ENCODE data around the gene GPS2. TPM values are rescaled to one million over a fixed set of nuclear protein-coding genes. Genes with fewer than 3 reads are reported as not detected.

Gene GPS2
- total RNA-seq, 1 donor = 48.1 TPM

DNA sequence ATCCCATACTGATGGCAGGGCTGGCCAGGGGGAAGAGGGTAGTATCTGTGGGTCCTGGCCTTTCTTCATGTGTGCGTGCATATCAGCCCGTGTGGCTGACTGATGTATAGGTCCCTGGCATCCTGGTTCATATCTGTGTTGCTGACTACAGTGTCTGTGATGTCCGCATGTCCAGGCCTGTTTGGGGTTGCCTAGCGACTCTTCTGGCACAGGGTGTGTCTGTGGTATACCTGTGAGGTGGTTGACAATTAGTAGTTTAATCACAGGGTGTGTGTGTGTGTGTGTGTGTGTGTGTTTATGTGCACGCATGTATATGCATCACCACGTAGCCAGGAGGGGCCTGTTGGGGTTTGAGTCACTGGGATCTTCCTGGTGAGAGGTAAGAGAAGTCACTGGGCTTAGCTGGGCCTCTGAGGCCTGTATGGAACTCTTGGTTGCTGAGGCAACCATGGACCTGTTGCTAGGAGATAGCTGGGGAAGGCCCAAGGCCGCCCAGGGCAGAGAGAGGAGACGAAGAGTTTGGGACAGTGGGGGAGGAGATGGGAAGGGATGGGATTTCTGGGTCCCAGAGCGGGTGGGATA, 39.2 kb upstream of the GPS2 start:
- peaks cover 39% of the 10 kb centered on the region for H3K79me2 ChIP-seq (ENCODE audit: insufficient read depth, low read length)
- H3K36me3 ChIP-seq (ENCODE audit: insufficient read depth, low read length) = no peaks in the 10 kb centered on the region
- H3K27ac ChIP-seq (ENCODE audit: low read depth, low read length) = peak overlapping the region; percentile 46
- H3K4me1 ChIP-seq (ENCODE audit: insufficient read depth, low read length) = peaks cover 35% of the 10 kb centered on the region
- H2AFZ ChIP-seq (ENCODE audit: low read length) = no peak overlapping the region
- TF ChIP-seq, protein P1, sequence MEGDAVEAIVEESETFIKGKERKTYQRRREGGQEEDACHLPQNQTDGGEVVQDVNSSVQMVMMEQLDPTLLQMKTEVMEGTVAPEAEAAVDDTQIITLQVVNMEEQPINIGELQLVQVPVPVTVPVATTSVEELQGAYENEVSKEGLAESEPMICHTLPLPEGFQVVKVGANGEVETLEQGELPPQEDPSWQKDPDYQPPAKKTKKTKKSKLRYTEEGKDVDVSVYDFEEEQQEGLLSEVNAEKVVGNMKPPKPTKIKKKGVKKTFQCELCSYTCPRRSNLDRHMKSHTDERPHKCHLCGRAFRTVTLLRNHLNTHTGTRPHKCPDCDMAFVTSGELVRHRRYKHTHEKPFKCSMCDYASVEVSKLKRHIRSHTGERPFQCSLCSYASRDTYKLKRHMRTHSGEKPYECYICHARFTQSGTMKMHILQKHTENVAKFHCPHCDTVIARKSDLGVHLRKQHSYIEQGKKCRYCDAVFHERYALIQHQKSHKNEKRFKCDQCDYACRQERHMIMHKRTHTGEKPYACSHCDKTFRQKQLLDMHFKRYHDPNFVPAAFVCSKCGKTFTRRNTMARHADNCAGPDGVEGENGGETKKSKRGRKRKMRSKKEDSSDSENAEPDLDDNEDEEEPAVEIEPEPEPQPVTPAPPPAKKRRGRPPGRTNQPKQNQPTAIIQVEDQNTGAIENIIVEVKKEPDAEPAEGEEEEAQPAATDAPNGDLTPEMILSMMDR (IDR thresholded peaks at IDR 0.05; ENCODE audit: extremely low read depth, low read depth, low read length) = no peak
- peaks cover 26% of the 10 kb centered on the region for H4K20me1 ChIP-seq (ENCODE audit: insufficient read depth, low read length)
- H3K9me3 ChIP-seq (ENCODE audit: low read depth, low read length) = no peaks in the 10 kb centered on the region
- no peaks in the 10 kb centered on the region for H3K27me3 ChIP-seq (ENCODE audit: insufficient read depth, low read length)
- peak overlapping the region; percentile 95 for H3K4me3 ChIP-seq (ENCODE audit: insufficient read depth, low read length)
- DNase-seq (ENCODE audit: insufficient read length, low spot score, missing footprints) = peak; percentile 89
- peak overlapping the region; percentile 96 for H3K4me2 ChIP-seq (ENCODE audit: insufficient read depth, low read length)

DNA sequence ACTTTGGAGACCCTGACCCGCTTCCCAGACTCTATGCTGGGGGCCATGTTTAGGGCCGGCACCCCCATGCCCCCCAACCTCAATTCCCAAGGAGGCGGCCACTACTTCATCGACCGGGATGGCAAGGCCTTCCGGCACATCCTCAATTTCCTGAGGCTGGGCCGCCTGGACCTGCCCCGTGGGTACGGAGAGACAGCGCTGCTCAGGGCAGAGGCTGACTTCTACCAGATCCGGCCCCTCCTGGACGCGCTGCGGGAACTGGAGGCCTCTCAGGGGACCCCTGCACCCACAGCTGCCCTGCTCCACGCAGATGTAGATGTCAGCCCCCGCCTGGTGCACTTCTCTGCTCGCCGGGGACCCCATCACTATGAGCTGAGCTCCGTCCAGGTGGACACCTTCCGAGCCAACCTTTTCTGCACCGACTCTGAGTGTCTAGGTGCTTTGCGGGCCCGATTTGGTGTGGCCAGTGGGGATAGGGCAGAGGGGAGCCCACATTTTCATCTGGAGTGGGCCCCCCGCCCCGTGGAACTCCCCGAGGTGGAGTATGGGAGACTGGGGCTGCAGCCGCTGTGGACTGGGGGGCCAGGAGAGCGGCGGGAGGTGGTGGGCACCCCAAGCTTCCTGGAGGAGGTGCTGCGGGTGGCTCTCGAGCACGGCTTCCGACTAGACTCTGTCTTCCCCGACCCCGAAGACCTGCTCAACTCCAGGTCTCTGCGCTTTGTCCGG, 37.9 kb upstream of the GPS2 start:
- no peak overlapping the region for H2AFZ ChIP-seq (ENCODE audit: low read length)
- H3K4me3 ChIP-seq (ENCODE audit: insufficient read depth, low read length) = peak overlapping the region; percentile 95
- peaks cover 48% of the 10 kb centered on the region for H3K4me1 ChIP-seq (ENCODE audit: insufficient read depth, low read length)
- no peaks in the 10 kb centered on the region for H3K9me3 ChIP-seq (ENCODE audit: low read depth, low read length)
- H4K20me1 ChIP-seq (ENCODE audit: insufficient read depth, low read length) = peaks cover 33% of the 10 kb centered on the region
- no peaks in the 10 kb centered on the region for H3K27me3 ChIP-seq (ENCODE audit: insufficient read depth, low read length)
- H3K27ac ChIP-seq (ENCODE audit: low read depth, low read length) = no peak overlapping the region
- DNase-seq (ENCODE audit: insufficient read length, low spot score, missing footprints) = peak; percentile 60
- peak overlapping the region; percentile 96 for H3K4me2 ChIP-seq (ENCODE audit: insufficient read depth, low read length)
- TF ChIP-seq, protein P1 (IDR thresholded peaks at IDR 0.05; ENCODE audit: extremely low read depth, low read depth, low read length) = no peak
- H3K36me3 ChIP-seq (ENCODE audit: insufficient read depth, low read length) = no peaks in the 10 kb centered on the region
- H3K79me2 ChIP-seq (ENCODE audit: insufficient read depth, low read length) = peaks cover 39% of the 10 kb centered on the region

DNA sequence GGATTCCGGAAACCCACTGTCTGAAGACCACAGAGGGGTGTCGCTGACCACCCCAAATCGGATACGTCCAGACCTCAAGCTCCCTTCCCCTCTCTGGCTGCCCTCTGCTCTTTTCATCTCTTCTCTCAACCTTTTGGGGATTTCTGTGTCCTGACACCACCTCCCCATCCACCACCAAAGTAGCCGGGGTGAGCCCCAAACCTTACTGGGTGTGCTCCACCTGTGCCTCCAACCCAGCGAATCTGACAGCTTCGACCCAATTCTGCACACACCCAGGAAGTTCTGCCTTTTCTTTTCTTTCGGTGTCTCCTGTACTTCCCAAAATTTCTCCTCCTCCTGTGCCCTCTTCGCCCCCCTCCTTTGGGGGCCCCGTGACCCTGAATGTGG, 37.3 kb upstream of the GPS2 start:
- Histone ChIP-seq H4K20me1 (ENCODE audit: insufficient read depth, low read length) (peaks cover 37% of the 10 kb centered on the region), H3K9me3 (ENCODE audit: low read depth, low read length) (no peaks in the 10 kb centered on the region), H3K79me2 (ENCODE audit: insufficient read depth, low read length) (peaks cover 39% of the 10 kb centered on the region), H3K4me1 (ENCODE audit: insufficient read depth, low read length) (peaks cover 50% of the 10 kb centered on the region), H3K27me3 (ENCODE audit: insufficient read depth, low read length) (no peaks in the 10 kb centered on the region), H2AFZ (ENCODE audit: low read length) (peak overlapping the region; percentile 86), H3K4me2 (ENCODE audit: insufficient read depth, low read length) (peak overlapping the region; percentile 96), H3K27ac (ENCODE audit: low read depth, low read length) (peak overlapping the region; percentile 94), H3K4me3 (ENCODE audit: insufficient read depth, low read length) (peak overlapping the region; percentile 95), H3K36me3 (ENCODE audit: insufficient read depth, low read length) (no peaks in the 10 kb centered on the region)
- TF ChIP-seq, protein P1 (IDR thresholded peaks at IDR 0.05; ENCODE audit: extremely low read depth, low read depth, low read length) = peak; percentile 52
- no peak for DNase-seq (ENCODE audit: insufficient read length, low spot score, missing footprints)
